Spleen (tissue), 11 donors: ENCODE results near the gene KLF7. TPM values are rescaled to one million over a fixed set of nuclear protein-coding genes. Genes with fewer than 3 reads are reported as not detected.
"Not testable (repeated sequence)": the region's sequence is repeated elsewhere in the genome, so short reads cannot be mapped to it uniquely, and the experiment has no call there.

Source experiments
- DNase-seq: peaks from one replicate; pipeline ENCODE4 v3.0.0-alpha.2; 2020
- H3K27ac ChIP-seq, 8 donors: fragments of 200-600 bp; sonication (generic) in 7 of 8; 1 replicate in 4 of 8; 2 replicates in 4 of 8; pipeline versions ENCODE4 v1.5.0 to v1.8.0; 2016 to 2021; ENCODE audit warnings: inconsistent platforms in 4 of 8, mild to moderate bottlenecking in 4 of 8, moderate library complexity in 1 of 8
- H3K27me3 ChIP-seq, 7 donors: fragments of 200-600 bp; sonication (generic) in 6 of 7; replicated peaks in 1 of 7; 1 replicate in 4 of 7; 2 replicates in 3 of 7; pipeline versions ENCODE4 v1.5.0 to v1.8.0; 2016 to 2021; ENCODE audit warnings: inconsistent platforms in 3 of 7, mild to moderate bottlenecking in 1 of 7
- H3K36me3 ChIP-seq, 6 donors: fragments of 200-600 bp; sonication (generic) in 5 of 6; 1 replicate in 4 of 6; 2 replicates in 2 of 6; pipeline versions ENCODE4 v1.5.0 to v1.8.0; 2016 to 2021; ENCODE audit warnings: inconsistent platforms in 2 of 6
- H3K4me1 ChIP-seq, 6 donors: fragments of 200-600 bp; sonication (generic) in 5 of 6; 1 replicate in 3 of 6; 2 replicates in 3 of 6; pipeline versions ENCODE4 v1.5.0 to v1.8.0; 2016 to 2021; ENCODE audit warnings: inconsistent platforms in 3 of 6
- H3K4me3 ChIP-seq, 8 donors: fragments of 200-600 bp; sonication (generic) in 7 of 8; 1 replicate in 4 of 8; 2 replicates in 4 of 8; pipeline versions ENCODE4 v1.5.0 to v1.8.0; 2016 to 2021; ENCODE audit warnings: inconsistent platforms in 4 of 8, mild to moderate bottlenecking in 4 of 8, moderate library complexity in 2 of 8
- H3K9me3 ChIP-seq, 8 donors: fragments of 200-600 bp; sonication (generic) in 7 of 8; 1 replicate in 4 of 8; 2 replicates in 4 of 8; pipeline versions ENCODE4 v1.5.0 to v1.8.0; 2016 to 2021; ENCODE audit warnings: inconsistent platforms in 4 of 8
- POLR2A ChIP-seq, 3 donors: fragments of 450-650 bp; IDR thresholded peaks; one replicate each; pipeline ENCODE4 v1.5.1; 2017; ENCODE audit warnings: antibody characterized with exemption in 3 of 3, mild to moderate bottlenecking in 1 of 3
- POLR2AphosphoS5 ChIP-seq, 3 donors: sonication (generic); formaldehyde crosslinking; IDR thresholded peaks; one replicate each; pipeline ENCODE4 v1.5.1; 2017; ENCODE audit warnings: antibody characterized with exemption in 3 of 3
- WGBS, 5 donors: extraction: QIAGEN DNeasy Blood & Tissue Kit in 3 of 5; methylation state at CpG; one replicate each; pipeline versions ENCODE4 v1.1.5 to v1.1.7; 2013 to 2018; 5-methylcytosine and 5-hydroxymethylcytosine counted together
- intact Hi-C: fragments of 100-400 bp; cut with DNase I; formaldehyde crosslinking; loops from one replicate; pipeline ENCODE4 v1.15.0; 2023; ENCODE audit warnings: low total_unique reads
- polyA plus RNA-seq, 3 donors: library from polyadenylated mRNA; stranded (reverse); fragments of 200-250 nt; gene quantifications; one replicate each; pipeline ENCODE4 v1.2.1, GENCODE V29; 2013
- total RNA-seq, 7 donors: library from RNA; depleted of rRNA in 3 of 7; stranded (reverse); fragments of >200 nt in 3 of 7; fragmentation: NEBNext Ultra II Directional in 4 of 7; extraction: Animal tissue kit (Norgen Biotek cat#: 25700) in 4 of 7; gene quantifications; one replicate each; pipeline versions ENCODE4 v1.1.0 to v1.2.1, GENCODE V29; 2016 to 2021
- TF ChIP-seq, protein P1 (sequence below), 11 experiments: fragments of 200-600 bp in 7 of 11; fragments of 450-650 bp in 4 of 11; sonication (generic) in 4 of 11; IDR thresholded peaks in 8 of 11; conservative IDR thresholded peaks in 3 of 11; 1 replicate in 7 of 11; 2 replicates in 4 of 11; pipeline versions ENCODE4 v1.4.0 to v1.8.0; 2016 to 2021; ENCODE audit warnings: antibody characterized with exemption in 11 of 11, inconsistent platforms in 4 of 11, mild to moderate bottlenecking in 1 of 11
- donor health status: healthy with polysubstance abuse.
- donor health status: DM: no; HTN: no; CAD: no; lungs with moderate emphysema.
- donor health status: DM: no; HTN: no; CAD: no.
- donor health status: Bipolar disorder and iron deficiency.
- donor health status: healthy.
- donor health status: DM: no; HTN: no; CAD: no.
- donor health status: DM: yes; HTN: yes; CAD: no.

KLF7 gene
- total and polyA plus RNA-seq, 10 donors, result 2.9 to 74.4 (median 27.8) TPM

DNA sequence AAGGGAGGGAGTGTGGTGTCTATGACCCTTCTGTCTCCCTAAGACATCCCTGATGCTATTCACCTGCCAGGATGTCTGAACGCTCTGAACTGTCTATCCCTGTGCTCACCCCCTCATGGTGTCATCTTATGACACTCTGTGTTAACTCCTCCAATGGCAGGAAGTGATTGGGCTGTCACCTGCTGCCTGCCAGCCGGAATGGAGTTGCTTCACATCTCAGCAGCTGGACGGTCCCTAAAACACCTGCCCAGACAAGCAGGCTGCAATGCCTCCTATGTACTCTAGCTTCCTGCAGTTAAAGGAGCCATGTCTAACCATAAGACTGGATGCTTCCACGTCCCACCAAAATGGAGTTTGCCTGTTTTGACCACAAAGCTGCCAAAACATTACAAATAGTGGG, 126.5 kb downstream of the KLF7 start:
- Histone ChIP-seq H3K27ac (no peak overlapping the region), H3K4me1 (peaks cover 0 to 7% (median 2%) of the 10 kb centered on the region in 6 donors)
- WGBS, 5 donors, result 65 to 82% (median 72%) methylated on average over 3 to 4 of the region's 4 CpGs

DNA sequence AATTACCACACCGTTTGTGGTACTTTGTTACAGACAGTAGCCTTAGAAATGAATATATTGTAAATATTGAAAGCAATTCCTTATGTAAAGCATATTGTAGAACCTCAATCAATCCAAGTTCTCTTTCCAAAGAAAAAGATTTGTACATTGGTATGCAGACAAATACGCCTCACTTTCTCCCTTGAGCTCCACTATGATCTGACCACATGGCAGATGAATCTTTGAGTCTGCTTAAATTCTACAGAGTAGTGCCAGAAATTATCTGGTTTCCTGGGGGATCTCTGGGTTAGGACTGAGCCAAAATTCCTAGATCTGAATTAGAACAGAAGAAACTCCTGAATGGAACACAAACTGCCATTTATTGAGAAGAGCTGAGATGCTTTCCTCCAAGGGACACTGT, 127.4 kb downstream of the KLF7 start:
- peaks cover 0 to 14% (median 0%) of the 10 kb centered on the region in 7 donors for H3K27me3 ChIP-seq
- no peaks in the 10 kb centered on the region for H3K36me3 ChIP-seq
- no peak overlapping the region for H3K4me3 ChIP-seq
- intact Hi-C loops, result no loop called here
- TF ChIP-seq POLR2AphosphoS5 (IDR thresholded peaks at IDR 0.05) (no peak), POLR2A (IDR thresholded peaks at IDR 0.05) (no peak)
- TF ChIP-seq, protein P1, sequence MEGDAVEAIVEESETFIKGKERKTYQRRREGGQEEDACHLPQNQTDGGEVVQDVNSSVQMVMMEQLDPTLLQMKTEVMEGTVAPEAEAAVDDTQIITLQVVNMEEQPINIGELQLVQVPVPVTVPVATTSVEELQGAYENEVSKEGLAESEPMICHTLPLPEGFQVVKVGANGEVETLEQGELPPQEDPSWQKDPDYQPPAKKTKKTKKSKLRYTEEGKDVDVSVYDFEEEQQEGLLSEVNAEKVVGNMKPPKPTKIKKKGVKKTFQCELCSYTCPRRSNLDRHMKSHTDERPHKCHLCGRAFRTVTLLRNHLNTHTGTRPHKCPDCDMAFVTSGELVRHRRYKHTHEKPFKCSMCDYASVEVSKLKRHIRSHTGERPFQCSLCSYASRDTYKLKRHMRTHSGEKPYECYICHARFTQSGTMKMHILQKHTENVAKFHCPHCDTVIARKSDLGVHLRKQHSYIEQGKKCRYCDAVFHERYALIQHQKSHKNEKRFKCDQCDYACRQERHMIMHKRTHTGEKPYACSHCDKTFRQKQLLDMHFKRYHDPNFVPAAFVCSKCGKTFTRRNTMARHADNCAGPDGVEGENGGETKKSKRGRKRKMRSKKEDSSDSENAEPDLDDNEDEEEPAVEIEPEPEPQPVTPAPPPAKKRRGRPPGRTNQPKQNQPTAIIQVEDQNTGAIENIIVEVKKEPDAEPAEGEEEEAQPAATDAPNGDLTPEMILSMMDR (IDR thresholded peaks at IDR 0.05 in 8 of 11, conservative IDR thresholded peaks at IDR 0.05 in 3 of 11), result no peak
- 85 to 95% (median 86%) methylated on average over 2 of the region's 2 CpGs for WGBS, 5 donors
- peaks cover 0 to 11% (median 9%) of the 10 kb centered on the region in 8 donors for H3K9me3 ChIP-seq
- H3K27ac ChIP-seq, result no peak overlapping the region
- DNase-seq, result no peak
- peaks cover 0 to 7% (median 2%) of the 10 kb centered on the region in 6 donors for H3K4me1 ChIP-seq

More for the DNA sequence above, 126.5 kb downstream of the KLF7 start:
- no peak overlapping the region for H3K4me3 ChIP-seq
- no peak for DNase-seq
- no peaks in the 10 kb centered on the region for H3K36me3 ChIP-seq
- H3K27me3 ChIP-seq, result peaks cover 0 to 14% (median 0%) of the 10 kb centered on the region in 7 donors
- intact Hi-C loops, result no loop called here
- TF ChIP-seq POLR2A (IDR thresholded peaks at IDR 0.05) (no peak), POLR2AphosphoS5 (IDR thresholded peaks at IDR 0.05) (no peak)
- TF ChIP-seq, protein P1 (IDR thresholded peaks at IDR 0.05 in 8 of 11, conservative IDR thresholded peaks at IDR 0.05 in 3 of 11), result no peak
- peaks cover 0 to 1% (median under 1%) of the 10 kb centered on the region in 8 donors for H3K9me3 ChIP-seq

DNA sequence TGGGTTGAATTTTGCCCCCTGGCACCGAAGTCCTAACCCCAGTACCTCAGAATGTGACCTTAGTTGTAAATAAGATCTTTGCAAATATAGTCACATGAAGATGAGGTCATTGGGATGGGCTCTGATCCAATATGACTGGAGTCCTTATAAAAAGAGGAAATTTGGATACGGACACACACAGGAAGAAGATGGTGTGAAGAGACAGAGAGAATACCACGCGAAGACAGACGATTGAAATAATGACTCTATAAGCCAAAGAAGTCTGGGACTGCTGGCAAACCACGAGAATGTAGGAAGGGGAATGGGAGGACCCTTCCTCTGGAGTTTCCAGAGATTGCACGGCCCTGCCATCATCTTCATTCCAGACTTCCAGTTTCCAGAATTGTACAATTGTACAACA, 127.9 kb downstream of the KLF7 start:
- no peaks in the 10 kb centered on the region for H3K36me3 ChIP-seq
- DNase-seq, result no peak
- H3K4me1 ChIP-seq, result peaks cover 0 to 7% (median 2%) of the 10 kb centered on the region in 6 donors
- intact Hi-C loops, result no loop called here
- no peak overlapping the region for H3K4me3 ChIP-seq
- peaks cover 0 to 15% (median 11%) of the 10 kb centered on the region in 8 donors for H3K9me3 ChIP-seq
- 48 to 64% (median 52%) methylated on average over 7 of the region's 7 CpGs for WGBS, 5 donors
- TF ChIP-seq POLR2A (IDR thresholded peaks at IDR 0.05), result no peak
- TF ChIP-seq, protein P1 (IDR thresholded peaks at IDR 0.05 in 8 of 11, conservative IDR thresholded peaks at IDR 0.05 in 3 of 11), result no peak
- no peak overlapping the region for H3K27ac ChIP-seq
- H3K27me3 ChIP-seq, result peaks cover 0 to 14% (median 0%) of the 10 kb centered on the region in 7 donors

DNA sequence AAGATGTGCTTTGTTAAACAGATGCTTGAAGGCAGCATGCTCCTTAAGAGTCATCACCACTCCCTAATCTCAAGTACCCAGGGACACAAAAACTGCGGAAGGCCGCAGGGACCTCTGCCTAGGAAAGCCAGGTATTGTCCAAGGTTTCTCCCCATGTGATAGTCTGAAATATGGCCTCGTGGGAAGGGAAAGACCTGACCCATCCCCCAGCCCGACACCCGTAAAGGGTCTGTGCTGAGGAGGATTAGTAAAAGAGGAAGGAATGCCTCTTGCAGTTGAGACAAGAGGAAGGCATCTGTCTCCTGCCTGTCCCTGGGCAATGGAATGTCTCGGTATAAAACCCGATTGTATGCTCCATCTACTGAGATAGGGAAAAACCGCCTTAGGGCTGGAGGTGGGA, 128.7 kb downstream of the KLF7 start:
- H3K4me1 ChIP-seq, H3K4me3 ChIP-seq, H3K36me3 ChIP-seq, intact Hi-C loops, DNase-seq, H3K27ac ChIP-seq: not testable (repeated sequence)
- peaks cover 0 to 15% (median 12%) of the 10 kb centered on the region in 8 donors for H3K9me3 ChIP-seq
- WGBS, 5 donors, result 22 to 41% (median 27%) methylated on average over 2 to 3 of the region's 8 CpGs; no CpG with 5 or more reads in 1 of the 5 donors
- peaks cover 0 to 14% (median 0%) of the 10 kb centered on the region in 7 donors for H3K27me3 ChIP-seq
